Left renal pelvis (tissue), 4 donors: Measurements from ENCODE around the gene QRICH2. TPM values are rescaled to one million over a fixed set of nuclear protein-coding genes. Genes with fewer than 3 reads are reported as not detected.
"Not testable (repeated sequence)": the region's sequence is repeated elsewhere in the genome, so short reads cannot be mapped to it uniquely, and the experiment has no call there.

Experiments used
- DNase-seq, 4 donors: peaks; one replicate each; pipeline ENCODE4 v3.0.0-alpha.2; 2013; ENCODE audit warnings: low read depth in 4 of 4, low spot score in 3 of 4
- polyA plus RNA-seq, 4 donors: library from polyadenylated mRNA; unstranded; fragments of 120-200 nt; gene quantifications; one replicate each; pipeline ENCODE4 v1.2.1, GENCODE V29; 2013; ENCODE audit not compliant: insufficient read length in 4 of 4

Gene QRICH2
- polyA plus RNA-seq, 4 donors: 4.0 to 11.8 (median 4.9) TPM

DNA sequence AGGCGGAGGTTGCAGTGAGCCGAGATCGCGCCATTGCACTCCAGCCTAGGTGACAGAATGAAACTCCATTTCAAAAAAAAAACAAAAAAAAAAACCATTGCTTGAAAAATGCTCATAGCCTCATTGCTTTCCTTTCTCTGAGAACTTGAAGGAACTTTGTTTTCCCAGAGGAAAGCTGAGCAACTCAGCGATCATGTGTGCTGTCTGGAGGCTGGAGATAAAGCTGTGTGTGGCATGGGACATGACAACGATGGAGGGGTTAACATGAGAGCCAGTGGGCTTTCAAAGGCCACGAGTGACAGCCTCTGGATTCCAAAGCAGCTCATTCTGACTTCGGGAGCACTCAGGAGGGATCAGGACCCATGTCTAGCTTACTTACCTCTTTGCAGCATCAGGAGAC, 21.6 kb upstream of the QRICH2 start:
- DNase-seq: no peak

GRCh38 chr17:76327696-76328095, 19.6 kb upstream of the QRICH2 start:
- DNase-seq: no peak

- no peak for DNase-seq
These were observed 18.2 kb upstream of the QRICH2 start for GRCh38 chr17:76326306-76326705.

GRCh38 chr17:76318586-76318985, 10.5 kb upstream of the QRICH2 start:
- DNase-seq: no peak

GRCh38 chr17:76317535-76317934, 9.5 kb upstream of the QRICH2 start:
- no peak for DNase-seq

DNA sequence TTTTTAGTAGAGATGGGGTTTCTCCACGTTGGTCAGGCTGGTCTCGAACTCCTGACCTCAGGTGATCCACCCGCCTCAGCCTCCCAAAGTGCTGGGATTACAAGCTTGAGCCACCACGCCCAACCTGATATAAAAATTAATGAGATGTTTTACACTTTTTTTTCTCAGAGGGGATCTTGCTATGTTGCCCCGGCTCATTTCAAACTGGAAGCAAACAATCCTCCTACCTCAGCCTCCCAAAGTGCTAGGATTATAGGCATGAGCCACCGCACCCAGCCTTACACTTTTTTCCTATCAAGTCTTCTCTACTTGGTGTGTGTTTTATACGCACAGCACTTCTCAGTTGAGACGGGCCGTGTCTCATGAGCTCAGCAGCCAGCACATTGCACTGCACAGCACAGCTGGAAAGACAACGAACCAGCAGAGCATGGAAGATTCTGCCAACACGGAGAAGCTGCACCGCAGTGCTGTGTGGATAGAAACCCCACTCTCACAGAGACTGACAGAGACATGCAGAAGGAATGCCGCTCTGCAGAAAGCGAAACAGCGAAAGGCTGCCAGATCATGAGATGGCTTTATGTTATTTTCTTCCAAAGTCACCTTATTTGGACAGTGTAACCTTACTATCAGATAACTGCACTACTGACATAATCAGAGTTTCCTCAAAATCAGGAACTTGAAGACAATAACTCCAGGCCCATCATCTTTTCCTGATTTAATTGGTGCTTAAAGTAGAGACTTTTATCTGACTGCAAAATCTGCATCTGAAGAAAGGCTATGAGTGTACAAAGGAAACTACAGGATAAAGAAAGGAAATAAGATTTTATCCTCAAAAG, 6.5 kb upstream of the QRICH2 start:
- DNase-seq: no peak

GRCh38 chr17:76312735-76313134, 4.7 kb upstream of the QRICH2 start:
- DNase-seq: no peak

- DNase-seq: no peak
These were observed 1.4 kb upstream of the QRICH2 start for GRCh38 chr17:76309461-76309860.

GRCh38 chr17:76307299-76307965, 644 bp downstream of the QRICH2 start:
- no peak for DNase-seq

DNA sequence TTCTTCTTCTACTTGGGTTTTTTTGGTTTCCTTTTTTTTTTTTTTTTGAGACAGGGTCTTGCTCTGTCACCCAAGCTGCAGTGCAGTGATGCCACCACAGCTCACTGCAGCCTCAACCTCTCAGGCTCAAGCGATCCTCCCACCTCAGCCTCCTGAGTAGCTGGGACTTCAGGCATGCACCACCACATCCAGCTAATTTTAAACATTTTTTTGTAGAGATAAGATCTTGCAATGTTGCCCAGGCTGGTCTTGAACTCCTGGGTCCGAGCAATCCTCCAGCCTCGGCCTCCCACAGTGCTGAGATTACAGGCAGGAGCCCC, 3.0 kb downstream of the QRICH2 start:
- DNase-seq: not testable (repeated sequence)

DNA sequence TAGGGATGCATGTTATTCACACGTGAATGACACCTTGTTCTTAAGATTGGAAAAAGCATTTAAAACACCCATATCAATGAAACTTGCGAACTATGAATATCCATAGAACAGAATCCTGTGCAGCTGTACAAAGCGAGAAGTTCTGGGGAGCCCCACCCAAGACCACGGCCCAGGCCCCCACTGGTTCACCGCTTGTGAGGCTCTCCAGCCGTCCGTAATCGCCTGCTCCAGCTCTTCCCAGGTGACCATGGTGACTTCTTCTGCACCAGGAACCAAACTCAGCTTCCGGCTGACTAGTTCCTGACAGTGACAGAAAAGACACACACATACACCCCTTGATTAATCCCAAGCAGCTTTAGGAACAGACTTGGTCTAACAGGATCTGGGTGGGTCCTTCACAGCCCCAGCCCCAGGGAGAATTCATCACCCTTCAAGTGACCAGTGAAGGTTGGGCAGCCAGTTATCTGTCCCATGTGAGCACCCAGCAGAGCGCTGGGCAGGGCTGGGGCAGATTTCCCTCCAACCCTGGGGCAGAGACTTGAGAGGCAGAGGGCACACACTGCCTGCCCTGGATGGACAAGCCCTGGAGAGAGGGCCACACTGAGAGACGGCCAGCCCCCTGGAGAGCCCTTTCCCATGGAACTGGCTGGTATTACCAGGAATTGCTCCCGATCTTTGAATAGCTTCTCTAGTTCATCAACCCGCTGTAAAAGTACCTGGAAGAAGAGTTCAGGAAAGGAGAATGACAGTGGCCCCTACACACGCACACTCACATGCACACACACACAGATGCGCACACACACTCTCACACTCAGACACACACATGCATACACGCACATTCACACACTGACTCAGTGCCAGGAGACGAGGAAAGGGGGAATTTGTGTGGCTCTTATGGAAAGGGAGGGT, 3.6 kb downstream of the QRICH2 start:
- DNase-seq: no peak

DNA sequence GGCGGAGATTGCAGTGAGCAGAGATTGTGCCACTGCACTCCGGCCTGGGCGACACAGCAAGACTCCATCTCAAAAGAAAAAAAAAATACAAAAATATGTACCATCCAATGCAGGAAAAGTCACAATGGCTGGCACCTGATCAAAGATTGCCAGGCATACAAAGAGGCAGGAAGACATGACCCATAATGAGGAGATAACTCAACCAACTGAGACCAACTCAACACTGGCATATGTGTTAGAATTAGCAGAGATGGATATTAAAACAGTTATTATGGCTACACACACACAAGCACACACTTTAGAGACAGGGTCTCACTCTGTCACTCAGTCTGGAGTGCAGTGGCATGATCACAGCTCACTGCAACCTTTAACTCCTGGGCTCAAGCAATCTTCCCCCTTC, 10.6 kb downstream of the QRICH2 start:
- no peak for DNase-seq

DNA sequence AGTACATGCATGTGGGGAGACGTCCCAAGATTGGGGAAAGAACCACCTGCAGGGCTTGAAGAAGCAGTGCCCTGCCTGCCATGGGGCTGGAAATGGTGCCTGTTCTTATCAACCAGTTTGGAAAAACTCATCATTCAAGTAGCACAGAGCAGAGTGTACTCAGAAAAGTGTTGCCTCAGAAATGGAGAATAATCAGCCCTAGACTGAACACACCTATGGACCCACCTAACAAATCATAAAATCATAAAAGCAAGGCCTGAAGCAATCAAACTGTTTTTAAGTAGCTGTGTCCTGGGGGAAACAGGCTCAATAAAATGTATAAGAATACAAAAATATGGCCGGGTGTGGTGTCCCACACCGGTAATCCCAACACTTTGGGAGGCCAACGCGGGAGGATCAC, 11.2 kb downstream of the QRICH2 start:
- DNase-seq: no peak

GRCh38 chr17:76296186-76296585, 11.9 kb downstream of the QRICH2 start:
- DNase-seq: no peak

DNA sequence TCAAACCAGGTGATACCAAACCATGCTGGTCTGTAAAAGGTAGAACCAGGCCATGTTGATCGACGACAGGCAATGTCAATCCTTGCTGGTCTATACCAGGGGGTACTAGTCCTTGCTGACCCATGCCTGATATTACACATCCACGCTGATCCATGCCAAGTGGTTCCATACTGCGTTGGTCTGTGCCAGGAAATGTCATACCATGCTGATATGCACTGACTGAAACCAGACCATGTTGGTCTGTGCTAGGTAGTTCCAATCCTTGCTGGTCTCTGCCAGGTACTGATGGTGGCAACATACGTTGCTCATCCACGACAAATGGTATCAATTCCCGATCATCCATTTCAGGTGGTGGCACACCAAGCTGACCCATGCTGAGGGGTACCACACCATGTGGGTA, 15.0 kb downstream of the QRICH2 start:
- no peak for DNase-seq

- no peak for DNase-seq
These were observed 15.5 kb downstream of the QRICH2 start for GRCh38 chr17:76292567-76292966.

DNA sequence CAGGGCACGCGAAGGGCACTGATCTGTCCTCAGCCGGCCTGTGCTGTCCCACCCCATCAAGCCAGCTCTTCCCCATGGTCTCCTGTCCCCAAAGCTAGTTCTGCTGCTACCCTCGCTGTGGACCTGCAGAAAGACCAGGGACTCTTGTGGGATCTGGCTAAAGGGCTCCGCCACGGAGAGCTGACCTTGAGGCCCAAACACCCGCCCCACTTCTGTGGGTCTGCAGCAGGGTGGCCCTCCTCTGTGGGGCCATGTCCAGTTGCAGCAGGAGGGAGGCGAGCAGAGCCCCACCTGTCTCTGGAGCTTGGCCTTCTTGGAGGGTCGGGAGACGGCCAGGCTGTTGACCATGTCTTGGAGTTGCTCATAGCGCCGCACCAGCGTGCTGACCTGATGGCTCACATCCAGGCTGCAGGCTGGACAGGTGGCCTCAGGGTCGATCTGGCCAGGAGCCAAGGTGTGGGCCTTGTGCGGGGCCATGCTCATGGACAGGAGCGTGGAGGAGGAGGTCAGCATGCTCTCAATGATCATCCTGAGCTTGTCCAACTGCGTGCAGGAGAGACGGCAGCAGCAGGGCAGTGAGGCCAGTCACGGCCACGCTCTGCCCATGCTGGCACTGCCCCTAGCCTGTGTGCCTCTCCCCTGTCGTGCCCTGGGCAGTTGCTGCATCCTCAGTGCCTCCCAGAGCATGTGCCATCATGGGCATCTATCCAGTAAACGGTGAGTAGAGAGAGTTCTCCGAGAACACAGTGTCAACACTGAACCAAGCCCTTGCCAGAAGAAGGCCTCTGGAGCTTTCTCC, 26.3 kb downstream of the QRICH2 start:
- DNase-seq: no peak

DNA sequence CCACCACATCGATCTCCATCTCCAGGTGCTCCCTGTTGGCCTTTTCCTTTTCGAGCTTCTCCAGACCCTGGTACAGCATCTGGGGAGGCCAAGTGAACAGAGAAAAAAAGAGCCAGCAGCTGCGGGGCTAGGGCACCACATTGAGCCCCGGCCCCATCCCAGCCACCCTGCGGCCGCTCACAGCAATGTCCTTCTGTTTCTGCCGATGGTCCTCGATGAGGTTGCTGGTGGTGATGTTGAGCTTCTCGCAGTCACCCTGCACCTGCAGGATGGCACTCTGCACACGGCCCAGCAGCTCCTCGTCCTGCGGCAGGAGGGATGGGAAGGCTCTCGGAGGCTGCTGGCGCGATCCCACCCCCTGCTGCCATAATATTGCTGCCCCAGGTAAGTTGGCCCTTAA, 27.4 kb downstream of the QRICH2 start:
- no peak for DNase-seq

- DNase-seq: no peak
These were observed 28.3 kb downstream of the QRICH2 start for GRCh38 chr17:76279742-76280287.
